Activated CD8-positive, alpha-beta T cell treated with anti-CD3 and anti-CD28 coated beads for 36 hours (primary cell): Measurements from ENCODE around the gene ADAMTS10. TPM values are rescaled to one million over a fixed set of nuclear protein-coding genes. Genes with fewer than 3 reads are reported as not detected.

Source experiments
- ATAC-seq: fragments of 200-7000 bp; cut with Tn5 transposase; one replicate; pipeline ENCODE4 v1.10.0; 2021; ENCODE audit warnings: mild to moderate bottlenecking, moderate library complexity
- CTCF ChIA-PET: fragments of 350-600 bp; sonication (Branson Sonifier 250); formaldehyde crosslinking; loops from one replicate; lab custom pipeline; 2021; ENCODE audit warnings: antibody characterized with exemption; lab: Charles Lee
- POLR2A ChIA-PET: fragments of 350-600 bp; sonication (Branson Sonifier 250); formaldehyde crosslinking; loops from one replicate; lab custom pipeline; 2021; ENCODE audit warnings: antibody characterized with exemption; lab: Charles Lee
- DNase-seq: peaks from one replicate; pipeline ENCODE4 v3.0.0-alpha.2; 2020
- H3K27ac Mint-ChIP-seq: one replicate; pipeline ENCODE4 v1.8.0; 2021; ENCODE audit warnings: mild to moderate bottlenecking, mixed read lengths
- H3K27me3 Mint-ChIP-seq: one replicate; pipeline ENCODE4 v1.8.0; 2021; ENCODE audit warnings: mixed read lengths
- H3K36me3 Mint-ChIP-seq: one replicate; pipeline ENCODE4 v1.8.0; 2021; ENCODE audit warnings: low read depth, mixed read lengths
- H3K4me1 Mint-ChIP-seq: one replicate; pipeline ENCODE4 v1.8.0; 2021; ENCODE audit warnings: low read depth, mixed read lengths
- H3K4me3 Mint-ChIP-seq: one replicate; pipeline ENCODE4 v1.8.0; 2021; ENCODE audit warnings: mild to moderate bottlenecking, moderate library complexity, mixed read lengths
- H3K9me3 Mint-ChIP-seq: one replicate; pipeline ENCODE4 v1.8.0; 2021; ENCODE audit warnings: mixed read lengths
- intact Hi-C: fragments of 100-400 bp; cut with micrococcal nuclease; formaldehyde crosslinking; loops from one replicate; pipeline ENCODE4 v1.10.0; 2022
- total RNA-seq, 2 experiments: library from RNA; stranded (reverse); gene quantifications; one replicate each; pipeline ENCODE4 v1.2.3, GENCODE V29; 2021
- TF ChIP-seq, protein P1 (sequence below): fragments of 200-600 bp; IDR thresholded peaks from one replicate; pipeline ENCODE4 v1.8.0; 2022; ENCODE audit warnings: antibody characterized with exemption, mild to moderate bottlenecking

The ADAMTS10 gene
- total RNA-seq, 2 experiments from 2014 or later: 3.7 to 4.0 TPM

- TF ChIP-seq, protein P1, sequence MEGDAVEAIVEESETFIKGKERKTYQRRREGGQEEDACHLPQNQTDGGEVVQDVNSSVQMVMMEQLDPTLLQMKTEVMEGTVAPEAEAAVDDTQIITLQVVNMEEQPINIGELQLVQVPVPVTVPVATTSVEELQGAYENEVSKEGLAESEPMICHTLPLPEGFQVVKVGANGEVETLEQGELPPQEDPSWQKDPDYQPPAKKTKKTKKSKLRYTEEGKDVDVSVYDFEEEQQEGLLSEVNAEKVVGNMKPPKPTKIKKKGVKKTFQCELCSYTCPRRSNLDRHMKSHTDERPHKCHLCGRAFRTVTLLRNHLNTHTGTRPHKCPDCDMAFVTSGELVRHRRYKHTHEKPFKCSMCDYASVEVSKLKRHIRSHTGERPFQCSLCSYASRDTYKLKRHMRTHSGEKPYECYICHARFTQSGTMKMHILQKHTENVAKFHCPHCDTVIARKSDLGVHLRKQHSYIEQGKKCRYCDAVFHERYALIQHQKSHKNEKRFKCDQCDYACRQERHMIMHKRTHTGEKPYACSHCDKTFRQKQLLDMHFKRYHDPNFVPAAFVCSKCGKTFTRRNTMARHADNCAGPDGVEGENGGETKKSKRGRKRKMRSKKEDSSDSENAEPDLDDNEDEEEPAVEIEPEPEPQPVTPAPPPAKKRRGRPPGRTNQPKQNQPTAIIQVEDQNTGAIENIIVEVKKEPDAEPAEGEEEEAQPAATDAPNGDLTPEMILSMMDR: peak; percentile 98
- H3K4me1 Mint-ChIP-seq: peaks cover 17% of the 10 kb centered on the region
- POLR2A ChIA-PET: interaction anchor here (1.0 to 1.3 kb wide), 2 partner anchors 11 to 39 kb away, joined by 6 read pairs; no protein-coding TSS in a partner anchor
- no peak overlapping the region for H3K27ac Mint-ChIP-seq
- no peaks in the 10 kb centered on the region for H3K27me3 Mint-ChIP-seq
- no peaks in the 10 kb centered on the region for H3K9me3 Mint-ChIP-seq
- ATAC-seq (peak; percentile 86), DNase-seq (peak; percentile 77)
- CTCF ChIA-PET: interaction anchor here (0.6 to 4.4 kb wide), 28 partner anchors 9 to 334 kb away, joined by 3 to 93 read pairs (median 4); partner anchors contain the start of gene ACTL9
- no peak overlapping the region for H3K4me3 Mint-ChIP-seq
- intact Hi-C loops: loop anchor here (2.0 kb wide), 1 partner anchor 40 kb away; no protein-coding TSS in a partner anchor
- H3K36me3 Mint-ChIP-seq: no peaks in the 10 kb centered on the region
These were observed 44.2 kb upstream of the ADAMTS10 start for GRCh38 chr19:8654591-8655339.

DNA sequence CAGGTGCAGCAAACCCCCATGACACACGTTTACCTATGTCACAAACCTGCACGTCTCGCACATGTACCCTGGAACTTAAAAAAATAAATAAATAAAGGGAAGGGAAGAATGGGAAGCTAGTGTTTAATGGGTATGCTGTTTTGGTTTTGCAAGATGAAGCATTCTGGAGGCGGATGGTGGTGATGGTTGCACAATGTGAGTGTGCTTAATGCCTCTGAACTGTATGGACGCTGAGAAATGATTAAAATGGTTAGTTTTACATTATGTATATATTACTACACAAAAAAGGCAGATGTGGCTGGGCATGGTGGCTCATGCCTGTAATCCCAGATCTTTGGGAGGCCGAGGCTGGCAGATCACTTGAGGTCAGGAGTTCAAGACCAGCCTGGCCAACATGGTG is 37.7 kb upstream of the ADAMTS10 start:
- intact Hi-C loops: no loop called here
- no peaks in the 10 kb centered on the region for H3K9me3 Mint-ChIP-seq
- no peak for DNase-seq
- TF ChIP-seq, protein P1: no peak
- no peaks in the 10 kb centered on the region for H3K36me3 Mint-ChIP-seq
- ChIA-PET POLR2A (no interaction called here), CTCF (interaction anchor here (1.7 kb wide), 1 partner anchor 46 kb away, joined by 7 read pairs; no protein-coding TSS in a partner anchor)
- peaks cover 5% of the 10 kb centered on the region for H3K27me3 Mint-ChIP-seq
- H3K4me1 Mint-ChIP-seq: peaks cover 4% of the 10 kb centered on the region
- H3K27ac Mint-ChIP-seq: no peak overlapping the region
- no peak for ATAC-seq
- H3K4me3 Mint-ChIP-seq: no peak overlapping the region

GRCh38 chr19:8643860-8644653 is 33.5 kb upstream of the ADAMTS10 start:
- CTCF ChIA-PET: interaction anchor here (1.5 to 5.8 kb wide), 4 partner anchors 10 to 64 kb away, joined by 3 to 62 read pairs (median 14); partner anchors contain the start of gene MYO1F
- no peaks in the 10 kb centered on the region for H3K36me3 Mint-ChIP-seq
- ATAC-seq (no peak), DNase-seq (no peak)
- H3K9me3 Mint-ChIP-seq: peaks cover 3% of the 10 kb centered on the region
- TF ChIP-seq, protein P1: no peak
- no peaks in the 10 kb centered on the region for H3K4me1 Mint-ChIP-seq
- POLR2A ChIA-PET: no interaction called here
- peaks cover 5% of the 10 kb centered on the region for H3K27me3 Mint-ChIP-seq
- no peak overlapping the region for H3K27ac Mint-ChIP-seq
- intact Hi-C loops: no loop called here
- no peak overlapping the region for H3K4me3 Mint-ChIP-seq

DNA sequence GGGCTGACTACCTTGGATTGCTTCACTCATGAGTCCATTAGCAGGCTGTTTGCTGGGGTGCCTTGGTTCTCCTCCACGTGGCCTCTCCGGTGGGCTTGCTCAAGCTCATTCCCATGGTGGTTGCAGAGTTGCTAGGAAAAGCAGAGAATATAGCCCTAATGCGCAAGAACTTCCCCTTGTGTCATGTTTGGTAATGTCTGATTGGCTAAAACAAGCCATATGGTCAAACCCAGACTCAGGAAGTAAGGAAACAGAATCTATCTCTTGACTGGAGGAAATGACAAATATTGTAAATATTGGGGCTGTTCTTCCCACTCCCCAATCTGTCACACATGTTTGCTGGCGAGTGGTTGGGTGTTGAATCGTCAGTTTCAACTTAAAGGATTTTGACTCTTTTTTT is 32.0 kb upstream of the ADAMTS10 start:
- POLR2A ChIA-PET: interaction anchor here (1.3 kb wide), 1 partner anchor 62 kb away, joined by 3 read pairs; no protein-coding TSS in a partner anchor
- ATAC-seq (no peak), DNase-seq (no peak)
- peaks cover 5% of the 10 kb centered on the region for H3K27me3 Mint-ChIP-seq
- no peaks in the 10 kb centered on the region for H3K36me3 Mint-ChIP-seq
- H3K4me1 Mint-ChIP-seq: peaks cover 5% of the 10 kb centered on the region
- H3K27ac Mint-ChIP-seq: no peak overlapping the region
- intact Hi-C loops: no loop called here
- TF ChIP-seq, protein P1: no peak
- CTCF ChIA-PET: interaction anchor here (0.6 to 5.8 kb wide), 10 partner anchors 9 to 129 kb away, joined by 3 to 62 read pairs (median 5); partner anchors contain the start of genes MYO1F and ZNF414
- no peak overlapping the region for H3K4me3 Mint-ChIP-seq
- peaks cover 3% of the 10 kb centered on the region for H3K9me3 Mint-ChIP-seq
